NOMO-1 treated with DMSO at 0.1 percent for 48 hours (cell line): ENCODE results near the gene CFAP61.
"Not testable (repeated sequence)": the region's sequence is repeated elsewhere in the genome, so short reads cannot be mapped to it uniquely, and the experiment has no call there.

Experiments used
- DNase-seq: peaks from one replicate; lab custom pipeline; 2025; ENCODE audit not compliant: unreplicated experiment; lab: John Stamatoyannopoulos, UW

CFAP61 gene

GRCh38 chr20:20226554-20226953 is 174.2 kb downstream of the CFAP61 start:
- DNase-seq = no peak

- no peak for DNase-seq
Observed at GRCh38 chr20:20227013-20227571, 174.8 kb downstream of the CFAP61 start.

- no peak for DNase-seq
Observed at GRCh38 chr20:20228351-20228750, 176.0 kb downstream of the CFAP61 start.

- DNase-seq = peak; percentile 69
Observed at GRCh38 chr20:20229595-20229994, 177.3 kb downstream of the CFAP61 start.

GRCh38 chr20:20230741-20231140 is 178.4 kb downstream of the CFAP61 start:
- DNase-seq = no peak

GRCh38 chr20:20231528-20232298 is 179.4 kb downstream of the CFAP61 start:
- DNase-seq = no peak

- DNase-seq = peak; percentile 92
Observed at GRCh38 chr20:20233041-20233514, 180.7 kb downstream of the CFAP61 start.

- DNase-seq = no peak
Observed at GRCh38 chr20:20235681-20236080, 183.3 kb downstream of the CFAP61 start.

- DNase-seq = peak; percentile 9
Observed at GRCh38 chr20:20237093-20237959, 185.0 kb downstream of the CFAP61 start.

GRCh38 chr20:20241976-20242375 is 189.6 kb downstream of the CFAP61 start:
- DNase-seq = no peak

- DNase-seq = not testable (repeated sequence)
Observed at GRCh38 chr20:20244384-20244783, 192.1 kb downstream of the CFAP61 start.

GRCh38 chr20:20246996-20247633 is 194.8 kb downstream of the CFAP61 start:
- DNase-seq = no peak

GRCh38 chr20:20248620-20249200 is 196.4 kb downstream of the CFAP61 start:
- peak; percentile 67 for DNase-seq

- no peak for DNase-seq
Observed at GRCh38 chr20:20251317-20251716, 199.0 kb downstream of the CFAP61 start.

GRCh38 chr20:20251836-20252235 is 199.5 kb downstream of the CFAP61 start:
- DNase-seq = no peak

GRCh38 chr20:20253039-20253743 is 200.9 kb downstream of the CFAP61 start:
- no peak for DNase-seq

- DNase-seq = no peak
Observed at GRCh38 chr20:20253744-20254330, 201.5 kb downstream of the CFAP61 start.

GRCh38 chr20:20255099-20255498 is 202.8 kb downstream of the CFAP61 start:
- peak; percentile 93 for DNase-seq

GRCh38 chr20:20259533-20259932 is 207.2 kb downstream of the CFAP61 start:
- peak; percentile 94 for DNase-seq

GRCh38 chr20:20261159-20261558 is 208.8 kb downstream of the CFAP61 start:
- DNase-seq = peak; percentile 97
